OCI-LY1 (cell line): ENCODE data around the gene UNC93A.

Experiments used
- CTCF ChIP-seq: fragments of 200-600 bp; sonication (generic), shearing (Covaris generic); IDR thresholded peaks from 2 replicates; pipeline ENCODE4 v1.5.1; 2017; ENCODE audit warnings: mild to moderate bottlenecking, antibody characterized with exemption, low read length, moderate library complexity, mixed read lengths
- EZH2 ChIP-seq: fragments of 200-600 bp; sonication (generic), shearing (Covaris generic); IDR thresholded peaks from 2 replicates; pipeline ENCODE4 v1.8.0; 2017; ENCODE audit warnings: borderline replicate concordance, mixed run types, mild to moderate bottlenecking, antibody characterized with exemption, low read length, moderate library complexity, mixed read lengths

- TF ChIP-seq CTCF: no peak
- TF ChIP-seq EZH2: no peak
Observed at GRCh38 chr6:167307342-167307955, 16.3 kb downstream of the UNC93A start.
